Activated B cell treated with CpG ODN at 0.5 μM for 24 hours (primary cell): Measurements from ENCODE around the gene THOC6. TPM values are rescaled to one million over a fixed set of nuclear protein-coding genes. Genes with fewer than 3 reads are reported as not detected.
A peak's percentile ranks its signal among the peaks of the same experiment; 100 is the strongest.
"Not testable (repeated sequence)": the region's sequence is repeated elsewhere in the genome, so short reads cannot be mapped to it uniquely, and the experiment has no call there.

Source experiments
- ATAC-seq: fragments of 200-7000 bp; cut with Tn5 transposase; one replicate; pipeline ENCODE4 v1.10.0; 2021; ENCODE audit warnings: low read depth, mild to moderate bottlenecking, moderate library complexity
- CTCF ChIA-PET: fragments of 350-600 bp; sonication (Branson Sonifier 250); formaldehyde crosslinking; loops from one replicate; lab custom pipeline; 2021; ENCODE audit warnings: antibody characterized with exemption; lab: Charles Lee
- POLR2A ChIA-PET: fragments of 350-600 bp; sonication (Branson Sonifier 250); formaldehyde crosslinking; loops from one replicate; lab custom pipeline; 2021; ENCODE audit warnings: antibody characterized with exemption; lab: Charles Lee
- DNase-seq: peaks from one replicate; pipeline ENCODE4 v3.0.0; 2022
- H3K27ac Mint-ChIP-seq: one replicate; pipeline ENCODE4 v1.8.0; 2020; ENCODE audit warnings: mixed read lengths
- H3K27me3 Mint-ChIP-seq: one replicate; pipeline ENCODE4 v1.8.0; 2021; ENCODE audit warnings: mixed read lengths
- H3K36me3 Mint-ChIP-seq: one replicate; pipeline ENCODE4 v1.8.0; 2021; ENCODE audit warnings: low read depth, mixed read lengths
- H3K4me1 Mint-ChIP-seq: one replicate; pipeline ENCODE4 v1.8.0; 2021; ENCODE audit warnings: mixed read lengths
- H3K4me3 Mint-ChIP-seq: one replicate; pipeline ENCODE4 v1.8.0; 2020; ENCODE audit warnings: mild to moderate bottlenecking, mixed read lengths
- H3K9me3 Mint-ChIP-seq: one replicate; pipeline ENCODE4 v1.8.0; 2020; ENCODE audit warnings: mixed read lengths
- CTCF ChIP-seq: fragments of 200-600 bp; IDR thresholded peaks from one replicate; pipeline ENCODE4 v1.8.0; 2022; ENCODE audit warnings: antibody characterized with exemption, mild to moderate bottlenecking
- intact Hi-C: fragments of 100-400 bp; cut with micrococcal nuclease; formaldehyde crosslinking; loops from one replicate; pipeline ENCODE4 v1.15.1; 2024
- total RNA-seq: library from RNA; stranded (reverse); gene quantifications from 2 replicates; pipeline ENCODE4 v1.2.3, GENCODE V29; 2022

THOC6 gene
- total RNA-seq, 1 donor from 2014 or later = 45.8 TPM

DNA sequence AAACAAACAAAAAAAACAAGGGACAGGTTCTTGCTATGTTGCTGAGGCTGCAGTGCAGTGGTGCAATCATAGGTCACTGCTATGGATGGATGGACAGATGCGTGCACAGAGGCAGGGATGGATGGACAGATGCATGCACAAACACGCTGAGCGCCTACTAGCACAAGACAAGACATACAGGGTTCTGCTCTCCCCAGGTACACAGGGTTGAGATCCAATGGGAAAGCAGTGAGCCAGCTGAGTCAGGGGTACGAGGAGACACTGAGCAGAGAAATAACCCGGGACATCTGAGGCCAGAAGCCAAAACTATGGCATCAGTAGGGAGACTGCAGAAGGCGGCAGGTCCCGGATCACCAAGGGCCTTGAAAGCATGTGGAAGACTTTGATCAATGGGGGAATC is 47.8 kb downstream of the THOC6 start:
- intact Hi-C loops = no loop called here

GRCh38 chr16:3072148-3072547 is 48.3 kb downstream of the THOC6 start:
- intact Hi-C loops, H3K9me3 Mint-ChIP-seq, DNase-seq, CTCF ChIA-PET, H3K36me3 Mint-ChIP-seq, POLR2A ChIA-PET, H3K27ac Mint-ChIP-seq, H3K4me3 Mint-ChIP-seq, ATAC-seq, H3K27me3 Mint-ChIP-seq: not testable (repeated sequence)
- peaks cover 60% of the 10 kb centered on the region for H3K4me1 Mint-ChIP-seq

More for the DNA sequence above, 47.8 kb downstream of the THOC6 start:
- peaks cover 56% of the 10 kb centered on the region for H3K4me1 Mint-ChIP-seq
- H3K27me3 Mint-ChIP-seq = no peaks in the 10 kb centered on the region
- no peaks in the 10 kb centered on the region for H3K9me3 Mint-ChIP-seq
- ChIA-PET POLR2A (no interaction called here), CTCF (interaction anchor here (1.0 kb wide), 1 partner anchor 12 kb away, joined by 4 read pairs; no protein-coding TSS in a partner anchor)
- no peak overlapping the region for H3K27ac Mint-ChIP-seq
- no peak for TF ChIP-seq CTCF
- DNase-seq (no peak), ATAC-seq (no peak)
- H3K36me3 Mint-ChIP-seq = no peaks in the 10 kb centered on the region
- H3K4me3 Mint-ChIP-seq = no peak overlapping the region

- ATAC-seq, CTCF ChIA-PET, H3K36me3 Mint-ChIP-seq, H3K9me3 Mint-ChIP-seq, DNase-seq, H3K4me3 Mint-ChIP-seq, H3K27me3 Mint-ChIP-seq, POLR2A ChIA-PET, intact Hi-C loops: not testable (repeated sequence)
- peaks cover 59% of the 10 kb centered on the region for H3K4me1 Mint-ChIP-seq
- H3K27ac Mint-ChIP-seq = peak overlapping the region; percentile 67
Measured at GRCh38 chr16:3072576-3073263, 48.9 kb downstream of the THOC6 start.

DNA sequence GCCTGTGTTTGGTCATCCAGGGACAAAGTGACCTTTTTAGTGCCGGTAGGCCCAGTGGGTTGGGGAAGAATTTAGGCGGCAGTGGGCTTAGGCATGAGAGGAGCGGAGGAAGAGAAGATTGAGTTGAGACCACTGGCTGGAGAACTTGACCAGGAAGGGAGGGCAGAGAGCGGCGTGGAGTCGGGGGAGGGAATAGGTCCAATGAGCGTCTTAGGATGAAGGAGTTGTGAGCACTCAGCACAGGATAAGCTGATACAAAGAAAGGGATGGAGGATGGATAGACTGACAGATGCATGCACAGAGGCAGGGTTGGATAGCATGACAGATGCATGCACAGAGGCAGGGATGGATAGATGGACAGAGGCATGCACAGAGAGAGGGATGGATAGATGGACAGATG is 49.6 kb downstream of the THOC6 start:
- TF ChIP-seq CTCF = no peak
- Mint-ChIP-seq H3K4me3 (no peak overlapping the region), H3K36me3 (no peaks in the 10 kb centered on the region), H3K27me3 (no peaks in the 10 kb centered on the region), H3K27ac (peak overlapping the region; percentile 67), H3K4me1 (peaks cover 59% of the 10 kb centered on the region), H3K9me3 (peaks cover 5% of the 10 kb centered on the region)
- ATAC-seq (no peak), DNase-seq (no peak)
- CTCF ChIA-PET = no interaction called here
- POLR2A ChIA-PET = no interaction called here
- intact Hi-C loops = no loop called here

DNA sequence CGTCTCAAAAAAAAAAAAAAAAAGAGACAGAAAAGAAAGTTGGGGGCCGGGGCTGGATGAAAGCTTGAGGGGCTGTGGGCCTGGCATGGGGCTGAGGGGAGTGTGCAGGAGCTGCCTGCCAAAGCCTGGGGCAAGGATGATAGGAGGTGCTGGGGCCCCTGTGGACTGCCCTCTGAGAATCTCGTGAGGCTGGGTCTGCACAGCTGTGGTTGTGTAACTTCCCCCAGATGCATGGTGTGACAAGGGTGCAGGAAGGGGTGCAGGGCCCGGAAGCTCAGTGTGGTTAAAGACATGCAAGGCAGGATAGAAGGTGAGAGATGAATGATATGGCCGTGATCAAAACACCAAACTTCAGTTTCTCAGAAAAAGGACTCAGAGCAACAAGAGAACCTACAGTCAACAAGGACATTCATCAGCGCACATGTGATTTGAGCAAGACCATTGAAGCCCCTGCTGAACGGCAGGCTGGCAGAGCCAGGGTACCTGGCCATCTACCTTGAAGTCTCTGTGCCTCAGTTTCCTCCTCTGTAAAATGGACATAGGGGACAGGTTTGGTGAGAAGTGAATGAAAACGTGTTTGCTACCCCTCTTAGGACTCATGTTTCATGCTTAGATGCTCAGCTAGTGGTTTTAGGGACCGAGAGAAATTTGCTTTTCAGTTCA is 51.2 kb downstream of the THOC6 start:
- DNase-seq (peak; percentile 41), ATAC-seq (peak; percentile 94)
- Mint-ChIP-seq H3K27me3 (no peaks in the 10 kb centered on the region), H3K27ac (peak overlapping the region; percentile 88), H3K4me3 (peak overlapping the region; percentile 61), H3K36me3 (no peaks in the 10 kb centered on the region), H3K9me3 (peaks cover 5% of the 10 kb centered on the region), H3K4me1 (peaks cover 61% of the 10 kb centered on the region)
- CTCF ChIA-PET = interaction anchor here (0.8 to 3.2 kb wide), 5 partner anchors 16 to 91 kb away, joined by 3 to 13 read pairs (median 3); no protein-coding TSS in a partner anchor
- POLR2A ChIA-PET = interaction anchor here (0.6 to 3.1 kb wide), 11 partner anchors 11 to 575 kb away, joined by 3 to 18 read pairs (median 7); partner anchors contain the start of gene ZNF213
- TF ChIP-seq CTCF = no peak
- intact Hi-C loops = loop anchor here (2.0 kb wide), 1 partner anchor 16 kb away; no protein-coding TSS in a partner anchor

- H3K9me3 Mint-ChIP-seq = peaks cover 5% of the 10 kb centered on the region
- H3K4me1 Mint-ChIP-seq = peaks cover 61% of the 10 kb centered on the region
- peak overlapping the region; percentile 61 for H3K4me3 Mint-ChIP-seq
Measured at GRCh38 chr16:3075523-3075915, 51.7 kb downstream of the THOC6 start.

DNA sequence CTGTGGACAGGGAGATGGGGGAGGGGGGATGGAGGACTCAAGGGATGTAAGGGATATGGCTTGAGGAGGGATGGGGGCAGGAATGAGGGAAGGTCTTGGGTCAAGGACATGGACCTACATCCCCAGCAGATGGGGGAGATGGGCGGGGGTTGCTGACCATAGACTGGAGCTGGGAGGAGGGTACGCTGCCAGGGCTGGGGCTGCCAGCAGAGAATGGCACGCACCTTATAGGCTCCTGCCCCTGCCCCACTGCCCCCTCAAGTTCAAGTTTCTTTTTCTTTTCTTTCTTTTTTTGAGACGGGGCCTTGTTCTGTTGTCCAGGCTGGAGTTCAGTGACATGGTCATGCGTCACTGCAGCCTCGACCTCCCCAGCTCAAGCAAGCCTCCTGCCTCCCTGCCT is 52.1 kb downstream of the THOC6 start:
- H3K27me3 Mint-ChIP-seq, ATAC-seq, H3K4me3 Mint-ChIP-seq, DNase-seq, H3K9me3 Mint-ChIP-seq, H3K36me3 Mint-ChIP-seq: not testable (repeated sequence)
- H3K4me1 Mint-ChIP-seq = peaks cover 61% of the 10 kb centered on the region
- CTCF ChIA-PET = interaction anchor here (0.9 to 3.2 kb wide), 4 partner anchors 17 to 59 kb away, joined by 3 to 13 read pairs (median 4); partner anchors contain the start of gene ZNF213
- intact Hi-C loops = loop anchor here (2.0 kb wide), 1 partner anchor 17 kb away; no protein-coding TSS in a partner anchor
- peak overlapping the region; percentile 64 for H3K27ac Mint-ChIP-seq
- POLR2A ChIA-PET = interaction anchor here (1.1 to 3.1 kb wide), 7 partner anchors 12 to 96 kb away, joined by 3 to 18 read pairs (median 9); partner anchors contain the start of gene ZNF213

More at GRCh38 chr16:3075523-3075915, 51.7 kb downstream of the THOC6 start:
- H3K27ac Mint-ChIP-seq = peak overlapping the region; percentile 88
- peak; percentile 5 for ATAC-seq
- TF ChIP-seq CTCF = no peak
- no peak for DNase-seq
- no peaks in the 10 kb centered on the region for H3K27me3 Mint-ChIP-seq
- CTCF ChIA-PET = interaction anchor here (0.8 to 3.2 kb wide), 6 partner anchors 16 to 54 kb away, joined by 3 to 13 read pairs (median 4); no protein-coding TSS in a partner anchor
- H3K36me3 Mint-ChIP-seq = no peaks in the 10 kb centered on the region
- intact Hi-C loops = loop anchor here (2.0 kb wide), 1 partner anchor 17 kb away; no protein-coding TSS in a partner anchor
- POLR2A ChIA-PET = interaction anchor here (0.9 to 3.1 kb wide), 10 partner anchors 12 to 96 kb away, joined by 3 to 18 read pairs (median 8); partner anchors contain the start of gene ZNF213
